Measurements from ENCODE around the gene MALL. TPM values are rescaled to one million over a fixed set of nuclear protein-coding genes. Genes with fewer than 3 reads are reported as not detected.
A peak's percentile ranks its signal among the peaks of the same experiment; 100 is the strongest.
"Not testable (repeated sequence)": the region's sequence is repeated elsewhere in the genome, so short reads cannot be mapped to it uniquely, and the experiment has no call there.

MALL gene
- total RNA-seq, 2 donors from 2014 or later, result 0.17 TPM; not detected in 1

GRCh38 chr2:110108291-110108690, 7.3 kb downstream of the MALL start:
- H3K4me3 Mint-ChIP-seq; H3K27ac Mint-ChIP-seq; DNase-seq; ATAC-seq (replicated peaks in 1 of 2); H3K9me3 Mint-ChIP-seq; H3K36me3 Mint-ChIP-seq (ENCODE audit: insufficient read depth in 2 of 2): not testable (repeated sequence)
- H3K27me3 Mint-ChIP-seq (ENCODE audit: low read depth), result peaks cover 72% of the 10 kb centered on the region
- H3K4me1 Mint-ChIP-seq (ENCODE audit: low read depth), result peaks cover 11% of the 10 kb centered on the region

DNA sequence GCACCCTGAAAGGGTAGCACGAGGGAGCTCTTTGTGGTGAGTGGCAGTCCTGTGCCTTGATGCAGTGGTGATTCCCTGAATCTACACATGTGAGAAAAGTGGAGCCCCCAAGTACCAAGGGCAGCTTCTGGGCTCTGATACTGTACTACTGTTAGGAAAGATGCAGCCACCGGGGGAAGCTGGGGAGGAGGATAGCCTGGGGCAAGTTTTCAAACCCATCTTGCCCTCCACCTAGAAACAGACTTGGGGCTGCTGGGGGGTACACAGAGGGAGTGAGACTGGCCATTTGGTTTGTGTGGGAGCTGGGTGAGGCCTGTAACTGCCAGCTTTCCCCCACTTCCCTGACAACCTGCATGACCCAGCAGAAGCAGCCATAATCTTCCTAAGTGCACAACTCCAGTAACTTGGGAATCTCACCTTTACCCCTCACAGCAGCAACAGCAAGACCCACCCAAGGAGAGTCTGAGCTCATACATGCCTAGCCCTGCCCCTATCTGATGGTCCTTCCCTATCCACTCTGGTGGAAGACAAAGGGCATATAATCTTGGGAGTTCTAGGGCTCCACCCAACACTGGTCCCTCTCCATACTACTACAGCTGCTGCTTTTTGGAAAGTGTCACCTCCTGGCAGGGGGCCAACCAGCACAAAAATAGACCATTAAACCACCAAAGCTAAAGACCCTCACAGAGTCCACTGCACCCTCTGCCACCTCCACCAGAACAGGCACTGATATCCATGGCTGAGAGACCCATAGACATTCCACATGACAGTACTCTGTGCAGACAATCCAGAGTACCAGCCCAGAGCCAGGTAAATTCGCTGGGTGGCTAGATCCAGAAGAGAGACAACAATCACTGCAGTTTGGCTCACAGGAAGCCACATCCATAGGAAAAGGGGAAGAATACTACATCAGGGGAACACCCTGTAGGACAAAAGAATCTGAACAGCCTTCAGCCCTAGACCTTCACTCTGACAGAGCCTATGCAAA, 8.2 kb downstream of the MALL start:
- H3K36me3 Mint-ChIP-seq (ENCODE audit: insufficient read depth in 2 of 2), result peaks cover 1 to 6% of the 10 kb centered on the region in 2 donors
- H3K27ac Mint-ChIP-seq, result no peak overlapping the region
- H3K4me1 Mint-ChIP-seq (ENCODE audit: low read depth), result peaks cover 12% of the 10 kb centered on the region
- DNase-seq (no peak), ATAC-seq (replicated peaks in 1 of 2) (no peak)
- peaks cover 0 to 5% of the 10 kb centered on the region in 2 donors for H3K9me3 Mint-ChIP-seq
- H3K27me3 Mint-ChIP-seq (ENCODE audit: low read depth), result peaks cover 65% of the 10 kb centered on the region
- H3K4me3 Mint-ChIP-seq, result no peak overlapping the region

DNA sequence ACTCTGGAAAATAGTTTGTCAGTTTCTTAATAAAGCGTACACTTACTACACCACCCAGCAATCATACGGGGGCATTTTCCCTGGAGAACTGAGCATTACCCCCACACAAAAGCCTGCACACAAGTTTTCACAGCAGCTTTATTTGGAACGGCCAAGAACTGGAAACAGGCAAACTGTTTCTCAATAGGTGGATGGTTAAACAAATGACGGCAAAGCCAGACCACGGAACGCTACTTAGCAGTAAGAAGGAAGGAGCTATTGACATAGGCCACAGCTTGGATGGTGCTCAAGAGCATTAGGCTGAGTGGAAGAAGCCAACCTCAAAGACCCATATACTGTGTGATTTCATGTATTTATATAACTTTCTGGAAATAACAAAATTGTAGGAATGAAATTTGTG, 9.0 kb downstream of the MALL start:
- Mint-ChIP-seq H3K27me3 (ENCODE audit: low read depth) (peaks cover 57% of the 10 kb centered on the region), H3K27ac (no peak overlapping the region), H3K9me3 (peaks cover 0 to 5% of the 10 kb centered on the region in 2 donors), H3K4me1 (ENCODE audit: low read depth) (peaks cover 19% of the 10 kb centered on the region), H3K4me3 (no peak overlapping the region), H3K36me3 (ENCODE audit: insufficient read depth in 2 of 2) (peaks cover 1 to 6% of the 10 kb centered on the region in 2 donors)
- DNase-seq, result no peak
- no peak for ATAC-seq (replicated peaks in 1 of 2)

GRCh38 chr2:110105608-110106467, 9.8 kb downstream of the MALL start:
- H3K9me3 Mint-ChIP-seq, result peaks cover 0 to 5% of the 10 kb centered on the region in 2 donors
- DNase-seq (peak in 1 of 2 donors; percentile 7), ATAC-seq (replicated peaks in 1 of 2) (peak; percentile 71 to 79)
- no peak overlapping the region for H3K4me3 Mint-ChIP-seq
- H3K27me3 Mint-ChIP-seq (ENCODE audit: low read depth), result peaks cover 51% of the 10 kb centered on the region
- no peak overlapping the region for H3K27ac Mint-ChIP-seq
- peaks cover 1 to 6% of the 10 kb centered on the region in 2 donors for H3K36me3 Mint-ChIP-seq (ENCODE audit: insufficient read depth in 2 of 2)
- peaks cover 27% of the 10 kb centered on the region for H3K4me1 Mint-ChIP-seq (ENCODE audit: low read depth)

DNA sequence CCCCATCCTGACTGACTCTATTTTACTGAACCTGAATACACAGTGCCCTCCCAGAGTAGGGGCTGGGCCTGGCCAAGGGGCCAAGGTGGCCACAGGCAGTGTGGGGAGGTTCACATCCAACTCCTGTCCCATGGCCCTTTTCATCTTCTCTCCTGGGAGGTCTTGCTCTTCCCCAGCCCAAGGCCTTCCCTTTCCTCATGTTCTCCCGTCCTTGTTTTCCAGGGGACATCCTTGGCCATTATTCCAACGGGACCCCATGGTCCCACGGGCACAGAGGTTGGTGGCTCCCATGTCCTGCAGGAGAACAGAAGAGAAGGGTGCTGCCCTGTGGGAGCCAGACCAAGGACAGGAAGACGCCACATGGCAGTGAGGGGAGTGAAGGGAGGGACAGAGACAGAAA, 10.4 kb downstream of the MALL start:
- DNase-seq, result no peak
- Mint-ChIP-seq H3K27me3 (ENCODE audit: low read depth) (peaks cover 45% of the 10 kb centered on the region), H3K4me3 (no peak overlapping the region), H3K27ac (no peak overlapping the region), H3K4me1 (ENCODE audit: low read depth) (peaks cover 27% of the 10 kb centered on the region), H3K36me3 (ENCODE audit: insufficient read depth in 2 of 2) (peaks cover 0 to 5% of the 10 kb centered on the region in 2 donors), H3K9me3 (peaks cover 0 to 4% of the 10 kb centered on the region in 2 donors)
- no peak for ATAC-seq (replicated peaks in 1 of 2)

- H3K9me3 Mint-ChIP-seq, result no peaks in the 10 kb centered on the region
- peaks cover 39% of the 10 kb centered on the region for H3K27me3 Mint-ChIP-seq (ENCODE audit: low read depth)
Measured at GRCh38 chr2:110104025-110104771, 11.4 kb downstream of the MALL start.

DNA sequence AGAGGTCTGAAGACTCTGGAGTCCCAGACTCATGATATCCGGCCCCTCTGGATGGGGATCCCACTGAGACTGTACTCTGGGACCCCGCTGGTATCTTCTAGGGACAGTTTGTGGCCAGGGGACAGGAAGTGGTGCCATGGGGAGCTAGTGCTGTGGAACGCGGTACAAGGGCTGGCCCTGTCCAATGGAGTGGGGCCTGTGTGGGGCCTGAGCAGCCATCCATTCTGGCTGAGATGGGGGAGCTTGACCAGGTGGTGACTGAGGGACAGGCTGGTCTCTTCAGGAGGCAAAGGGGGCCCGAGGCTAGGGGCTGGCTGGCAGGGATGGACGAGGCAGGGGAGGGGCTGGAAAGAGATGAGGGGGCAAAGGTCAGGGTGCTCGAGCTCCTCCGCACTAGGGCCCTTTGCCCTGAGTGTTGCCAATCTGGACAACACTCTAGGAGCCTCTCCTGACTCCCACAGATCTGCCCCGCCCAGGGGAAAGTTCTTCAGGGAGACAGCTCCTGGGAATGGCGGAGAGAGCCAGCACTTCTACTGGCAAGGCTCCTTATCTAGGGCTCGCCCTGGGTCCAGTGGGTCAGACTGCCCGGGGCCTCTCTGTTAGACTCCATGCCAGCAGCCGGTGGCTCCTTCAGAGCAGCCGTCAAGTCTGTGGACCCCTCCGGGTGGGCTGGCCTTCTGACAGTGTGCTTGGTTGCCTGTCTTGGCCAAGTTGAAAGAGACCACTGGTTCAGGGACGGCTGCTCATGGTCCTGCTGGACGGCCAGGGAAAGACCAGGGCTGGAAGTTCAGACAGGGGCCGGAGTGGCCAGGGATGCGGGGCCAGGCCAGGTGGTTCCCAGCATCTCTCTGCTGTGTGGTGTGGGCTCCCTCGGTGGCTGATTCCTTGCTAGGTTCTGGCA, 12.3 kb downstream of the MALL start:
- ATAC-seq (replicated peaks in 1 of 2) (no peak), DNase-seq (no peak)
- Mint-ChIP-seq H3K36me3 (ENCODE audit: insufficient read depth in 2 of 2) (peaks cover 0 to 4% of the 10 kb centered on the region in 2 donors), H3K27ac (no peak overlapping the region), H3K27me3 (ENCODE audit: low read depth) (peaks cover 35% of the 10 kb centered on the region), H3K4me3 (no peak overlapping the region), H3K4me1 (ENCODE audit: low read depth) (peaks cover 21% of the 10 kb centered on the region), H3K9me3 (peaks cover 0 to 1% of the 10 kb centered on the region in 2 donors)

More at GRCh38 chr2:110104025-110104771, 11.4 kb downstream of the MALL start:
- no peak overlapping the region for H3K27ac Mint-ChIP-seq
- H3K4me1 Mint-ChIP-seq (ENCODE audit: low read depth), result peaks cover 25% of the 10 kb centered on the region
- H3K4me3 Mint-ChIP-seq, result no peak overlapping the region
- DNase-seq (no peak), ATAC-seq (replicated peaks in 1 of 2) (no peak)
- H3K36me3 Mint-ChIP-seq (ENCODE audit: insufficient read depth in 2 of 2), result peaks cover 0 to 4% of the 10 kb centered on the region in 2 donors

DNA sequence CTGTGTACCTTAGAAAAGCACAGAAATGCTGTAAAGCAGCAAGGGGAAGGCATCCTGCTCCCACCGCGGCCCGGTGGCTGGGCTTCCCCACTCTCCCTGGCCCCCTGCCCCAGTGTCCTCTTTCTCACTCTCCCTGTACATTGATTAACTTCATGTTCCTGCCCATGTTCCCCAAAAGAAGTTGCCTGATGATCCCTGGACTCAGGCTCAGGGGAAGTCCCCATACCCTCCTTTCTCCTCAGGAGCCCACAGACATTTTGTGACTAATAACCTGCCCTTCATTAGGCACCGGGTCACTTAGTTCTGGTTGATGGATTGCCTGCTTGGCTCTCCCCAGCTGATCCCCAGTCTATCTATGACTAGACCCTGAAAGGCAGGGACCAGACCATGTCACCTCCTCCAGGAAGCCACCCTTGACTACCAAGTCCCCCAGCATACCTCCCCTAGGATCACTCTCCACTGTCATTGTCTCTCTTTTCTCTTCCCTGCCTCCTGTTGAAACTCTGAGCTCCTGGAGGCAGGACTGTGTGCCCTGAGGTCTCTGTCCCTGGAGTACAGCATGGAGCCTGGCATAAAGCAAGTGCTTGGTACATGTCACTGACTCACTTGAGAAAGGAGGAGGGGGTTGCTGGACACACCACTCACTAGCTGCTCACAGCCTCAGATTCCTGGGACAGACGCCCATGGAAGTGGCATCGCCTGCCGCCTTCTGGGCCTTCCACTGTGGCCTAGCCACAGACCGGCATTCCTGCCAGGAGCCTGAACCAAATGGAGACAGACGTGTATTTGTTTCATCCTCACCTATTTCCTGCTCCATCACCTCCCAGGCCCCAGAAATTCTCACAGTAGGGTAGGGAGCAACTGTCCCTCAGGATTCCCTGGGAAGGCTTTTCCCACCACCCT, 13.5 kb downstream of the MALL start:
- Mint-ChIP-seq H3K27me3 (ENCODE audit: low read depth) (peaks cover 31% of the 10 kb centered on the region), H3K9me3 (peaks cover 0 to 2% of the 10 kb centered on the region in 2 donors), H3K27ac (no peak overlapping the region), H3K4me1 (ENCODE audit: low read depth) (peaks cover 21% of the 10 kb centered on the region), H3K36me3 (ENCODE audit: insufficient read depth in 2 of 2) (no peaks in the 10 kb centered on the region), H3K4me3 (no peak overlapping the region)
- DNase-seq (no peak), ATAC-seq (replicated peaks in 1 of 2) (no peak)

DNA sequence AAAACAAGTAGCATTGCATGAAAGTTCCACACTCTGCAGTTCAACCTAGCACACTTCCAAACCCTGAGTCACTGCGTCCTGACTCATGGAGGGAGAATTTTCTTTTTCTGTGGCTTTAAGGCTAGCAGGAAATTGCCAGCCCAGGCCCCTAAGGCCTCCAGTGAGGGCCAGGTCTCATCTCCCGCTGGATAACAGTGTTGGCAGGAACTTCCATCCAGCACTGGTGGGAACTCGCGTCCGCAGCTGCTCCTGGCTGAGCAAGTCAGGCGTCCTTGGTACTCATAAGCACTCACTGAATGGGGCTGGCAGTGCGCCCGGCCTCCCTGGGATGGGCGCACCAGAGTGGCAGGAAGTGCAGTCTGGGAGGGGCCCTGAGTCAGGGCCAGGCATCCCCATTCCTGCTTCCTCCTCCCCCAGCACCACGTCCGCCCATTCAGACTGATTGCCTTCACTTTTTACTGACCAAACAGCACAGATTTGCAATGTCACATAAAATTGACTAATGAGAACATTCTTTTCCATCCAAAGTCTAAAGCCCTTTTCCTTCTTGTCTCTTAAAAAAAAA, 14.3 kb downstream of the MALL start:
- DNase-seq, result no peak
- H3K27me3 Mint-ChIP-seq (ENCODE audit: low read depth), result peaks cover 33% of the 10 kb centered on the region
- H3K9me3 Mint-ChIP-seq, result peaks cover 0 to 2% of the 10 kb centered on the region in 2 donors
- no peak overlapping the region for H3K4me3 Mint-ChIP-seq
- H3K27ac Mint-ChIP-seq, result no peak overlapping the region
- H3K36me3 Mint-ChIP-seq (ENCODE audit: insufficient read depth in 2 of 2), result no peaks in the 10 kb centered on the region
- peak in 1 of 2 donors; percentile 37 for ATAC-seq (replicated peaks in 1 of 2)
- H3K4me1 Mint-ChIP-seq (ENCODE audit: low read depth), result peaks cover 21% of the 10 kb centered on the region

GRCh38 chr2:110100880-110101279, 14.7 kb downstream of the MALL start:
- ATAC-seq (replicated peaks in 1 of 2); H3K36me3 Mint-ChIP-seq (ENCODE audit: insufficient read depth in 2 of 2); DNase-seq; H3K4me3 Mint-ChIP-seq; H3K27ac Mint-ChIP-seq; H3K9me3 Mint-ChIP-seq: not testable (repeated sequence)
- Mint-ChIP-seq H3K27me3 (ENCODE audit: low read depth) (peaks cover 32% of the 10 kb centered on the region), H3K4me1 (ENCODE audit: low read depth) (peaks cover 16% of the 10 kb centered on the region)

DNA sequence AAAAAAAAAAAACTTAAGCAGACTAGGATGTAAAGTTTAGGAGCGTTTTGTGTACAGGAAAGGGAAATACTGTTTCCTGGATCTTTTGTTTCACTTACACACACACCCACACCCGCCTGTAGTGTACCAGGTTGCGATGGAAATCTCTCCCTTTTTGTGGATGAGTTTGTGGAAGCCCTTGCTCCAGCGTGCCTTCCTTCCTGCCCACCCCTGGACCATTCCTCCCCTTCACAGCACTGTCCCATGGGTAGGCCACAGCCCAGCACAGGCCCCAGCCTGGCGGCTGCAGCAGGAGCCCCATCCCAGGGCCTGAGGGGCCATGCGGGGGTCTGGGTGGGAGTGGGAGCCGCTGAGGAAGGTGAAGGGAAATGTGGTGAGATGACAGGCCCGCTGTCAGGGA, 15.1 kb downstream of the MALL start:
- no peak overlapping the region for H3K27ac Mint-ChIP-seq
- H3K27me3 Mint-ChIP-seq (ENCODE audit: low read depth), result peaks cover 30% of the 10 kb centered on the region
- H3K36me3 Mint-ChIP-seq (ENCODE audit: insufficient read depth in 2 of 2), result no peaks in the 10 kb centered on the region
- no peak overlapping the region for H3K4me3 Mint-ChIP-seq
- peaks cover 16% of the 10 kb centered on the region for H3K4me1 Mint-ChIP-seq (ENCODE audit: low read depth)
- peaks cover 0 to 2% of the 10 kb centered on the region in 2 donors for H3K9me3 Mint-ChIP-seq
- no peak for DNase-seq
- no peak for ATAC-seq (replicated peaks in 1 of 2)
